Activated CD8-positive, alpha-beta memory T cell treated with anti-CD3 and anti-CD28 coated beads, Interleukin-2, amount 50 U/mL, for 48 hours (primary cell): ENCODE results near the gene USPL1.
"Not testable (repeated sequence)": the region's sequence is repeated elsewhere in the genome, so short reads cannot be mapped to it uniquely, and the experiment has no call there.

Source experiments
- DNase-seq: peaks from one replicate; pipeline ENCODE4 v3.0.0-alpha.2; 2020

USPL1 gene

DNA sequence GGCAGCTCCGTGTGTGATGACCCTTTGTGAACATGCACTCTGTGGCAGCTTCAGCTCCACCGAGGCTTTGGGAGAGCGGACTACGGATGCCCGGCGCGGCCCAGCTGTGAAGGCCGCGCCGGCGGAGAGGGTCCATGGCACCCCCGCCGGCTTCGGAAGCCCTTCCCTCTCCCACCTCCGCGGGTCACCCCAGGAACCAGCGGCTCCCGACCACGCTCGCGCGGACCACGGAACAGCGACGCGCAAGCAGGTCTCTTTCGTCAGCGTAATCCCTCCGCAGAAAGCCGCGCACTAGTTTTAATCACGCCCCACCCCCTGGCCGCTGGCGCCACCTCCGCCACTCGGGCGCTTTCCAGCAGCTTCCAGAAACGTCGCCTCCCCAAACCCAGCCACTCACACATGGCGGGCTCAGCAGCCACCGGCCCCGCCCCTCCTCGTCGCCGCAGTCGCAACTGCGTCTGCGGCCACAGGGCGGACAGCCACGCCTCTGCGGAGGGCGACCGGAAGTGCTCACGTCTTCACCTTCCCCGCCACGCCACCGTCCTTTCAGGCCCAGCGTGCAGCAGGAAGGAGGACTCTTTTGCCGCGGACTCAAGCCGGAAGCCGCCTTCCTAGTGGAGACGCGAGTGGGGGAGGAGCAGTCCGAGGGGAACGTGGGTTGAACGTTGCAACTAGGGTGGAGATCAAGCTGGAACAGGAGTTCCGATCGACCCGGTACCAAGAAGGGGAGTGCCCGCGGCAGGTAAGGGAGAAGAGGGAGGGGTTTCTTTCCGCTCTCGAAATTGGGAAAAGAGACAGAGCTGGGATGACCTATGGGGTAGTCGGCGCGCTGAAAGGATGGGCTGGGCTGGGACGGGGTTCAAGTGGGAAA lies at the start of gene USPL1:
TSS of gene USPL1 (plus strand) at position 606 of the 871 bp plus-strand sequence. CDS start 3,221 bp downstream, outside the sequence.
- DNase-seq = peak; percentile 98

DNA sequence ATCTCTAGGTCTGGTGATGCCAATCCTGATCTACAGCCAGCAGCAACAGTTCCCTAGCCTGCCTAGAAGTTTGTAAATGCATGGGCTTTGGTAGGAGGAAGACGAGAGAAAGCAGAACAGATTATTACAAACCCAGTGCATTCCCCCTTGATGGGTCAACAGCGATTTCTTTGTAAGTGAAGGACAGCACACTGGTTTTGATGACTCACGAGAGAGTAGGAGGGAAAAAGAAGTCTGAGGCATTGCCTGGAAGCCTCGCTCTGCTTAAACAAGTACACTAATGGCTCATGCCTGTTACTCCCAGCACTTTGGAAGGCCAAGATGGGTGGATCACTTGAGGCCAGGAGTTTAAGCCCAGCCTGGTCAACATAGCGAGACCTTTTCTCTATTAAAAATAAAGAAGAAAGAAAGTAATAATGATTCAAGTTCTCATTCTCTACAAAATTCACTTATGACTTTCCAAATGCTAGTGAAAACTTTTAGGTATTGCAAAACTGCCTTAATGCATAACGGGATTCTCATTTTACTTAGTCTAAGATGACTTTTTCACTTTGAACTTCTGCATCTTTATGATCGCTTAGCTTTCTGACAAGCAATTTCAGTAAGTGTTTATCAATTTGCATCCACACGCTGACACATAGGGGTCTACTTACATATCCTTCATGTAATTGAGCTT lies 47.7 kb upstream of the USPL1 start:
- no peak for DNase-seq

GRCh38 chr13:30570691-30571090 lies 47.0 kb upstream of the USPL1 start:
- no peak for DNase-seq

GRCh38 chr13:30572859-30573275 lies 44.9 kb upstream of the USPL1 start:
- no peak for DNase-seq

GRCh38 chr13:30576528-30576927 lies 41.2 kb upstream of the USPL1 start:
- DNase-seq = peak; percentile 57

GRCh38 chr13:30577401-30577852 lies 40.3 kb upstream of the USPL1 start:
- DNase-seq = peak; percentile 64

GRCh38 chr13:30580852-30581502 lies 36.7 kb upstream of the USPL1 start:
- no peak for DNase-seq

DNA sequence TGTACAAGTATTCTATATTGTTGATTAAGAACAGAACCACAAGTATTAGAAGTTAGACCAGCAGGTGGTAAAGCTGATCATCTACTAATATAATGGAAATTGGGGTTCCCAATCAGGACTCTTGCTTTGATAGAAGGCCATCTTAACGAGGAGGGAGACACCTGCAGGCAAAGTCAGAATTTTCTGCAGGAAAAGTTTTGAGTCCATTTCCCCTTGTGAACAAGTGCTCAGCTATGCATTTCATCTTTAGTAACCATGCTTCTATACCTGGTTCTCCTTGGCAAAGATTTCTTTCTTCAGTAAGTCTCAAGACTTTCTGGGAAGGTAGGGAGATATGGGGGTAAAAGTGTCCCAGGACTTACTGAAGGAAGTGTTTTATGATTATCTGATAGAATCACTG lies 36.1 kb upstream of the USPL1 start:
- no peak for DNase-seq

GRCh38 chr13:30584051-30584731 lies 33.5 kb upstream of the USPL1 start:
- DNase-seq = no peak

GRCh38 chr13:30585748-30586262 lies 31.9 kb upstream of the USPL1 start:
- DNase-seq = no peak

DNA sequence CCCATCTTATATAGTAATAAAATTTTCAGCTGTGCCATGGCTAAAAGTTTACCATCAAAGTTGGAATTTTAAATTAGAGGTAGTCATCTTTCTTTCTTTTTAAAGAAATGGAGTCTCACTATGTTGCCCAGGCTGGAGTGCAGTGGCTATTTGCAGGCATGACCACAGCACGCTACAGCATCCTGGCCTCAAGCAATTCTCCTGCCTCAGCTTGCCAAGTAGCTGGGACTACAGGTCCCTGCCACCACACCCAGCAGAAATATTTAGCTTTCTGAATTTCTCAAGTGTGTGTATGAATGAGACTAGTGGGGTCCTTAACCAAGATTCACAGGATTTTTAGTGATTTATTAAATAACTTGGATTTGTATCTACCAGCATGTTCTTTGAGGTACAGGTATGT lies 30.5 kb upstream of the USPL1 start:
- no peak for DNase-seq

DNA sequence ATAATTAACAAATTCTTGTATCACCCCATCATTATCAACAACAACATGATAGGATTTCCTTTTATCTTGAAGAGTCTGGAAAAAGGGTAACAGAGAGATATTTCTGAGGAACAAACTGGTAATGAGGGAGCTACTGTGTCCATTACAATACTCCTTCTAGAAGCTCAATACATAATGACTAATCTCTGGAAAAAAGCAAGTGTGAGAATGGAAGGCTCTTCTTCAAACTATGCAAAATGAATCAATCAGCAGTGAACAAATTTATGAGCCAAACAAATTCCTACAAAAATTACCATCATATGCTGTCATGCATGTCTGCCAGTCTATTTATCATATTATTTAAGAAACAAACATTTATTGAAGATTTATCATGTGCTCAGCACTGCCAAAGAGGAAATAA lies 30.0 kb upstream of the USPL1 start:
- DNase-seq = no peak

DNA sequence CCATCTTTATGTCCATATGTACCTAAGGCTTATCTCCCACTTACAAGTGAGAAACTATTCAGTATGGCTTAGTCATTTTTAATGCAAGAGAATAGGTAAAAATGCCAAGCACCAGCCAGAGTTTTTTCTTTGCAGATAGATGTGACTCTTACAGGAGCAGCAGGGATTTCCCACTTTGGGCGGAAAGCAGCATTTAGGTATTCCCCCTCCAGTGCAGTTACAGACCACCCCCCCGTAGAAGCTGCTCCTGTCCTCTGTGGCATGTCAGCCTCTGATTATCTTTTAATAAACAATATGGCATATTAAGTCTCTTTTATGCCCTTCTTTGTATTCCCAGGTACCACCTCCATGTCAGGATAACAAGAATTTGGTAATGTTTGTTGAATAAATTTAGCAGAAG lies 24.7 kb upstream of the USPL1 start:
- no peak for DNase-seq

- no peak for DNase-seq
Observed at GRCh38 chr13:30600496-30600895, 17.2 kb upstream of the USPL1 start.

- DNase-seq = no peak
Observed at GRCh38 chr13:30601836-30602235, 15.9 kb upstream of the USPL1 start.

- no peak for DNase-seq
Observed at GRCh38 chr13:30605052-30605451, 12.7 kb upstream of the USPL1 start.

GRCh38 chr13:30607186-30607585 lies 10.5 kb upstream of the USPL1 start:
- DNase-seq = not testable (repeated sequence)

- DNase-seq = peak; percentile 56
Observed at GRCh38 chr13:30607908-30608307, 9.8 kb upstream of the USPL1 start.

- no peak for DNase-seq
Observed at GRCh38 chr13:30608364-30608763, 9.4 kb upstream of the USPL1 start.

- no peak for DNase-seq
Observed at GRCh38 chr13:30610311-30610710, 7.4 kb upstream of the USPL1 start.

GRCh38 chr13:30615481-30615865 lies 2.2 kb upstream of the USPL1 start:
- DNase-seq = no peak

DNA sequence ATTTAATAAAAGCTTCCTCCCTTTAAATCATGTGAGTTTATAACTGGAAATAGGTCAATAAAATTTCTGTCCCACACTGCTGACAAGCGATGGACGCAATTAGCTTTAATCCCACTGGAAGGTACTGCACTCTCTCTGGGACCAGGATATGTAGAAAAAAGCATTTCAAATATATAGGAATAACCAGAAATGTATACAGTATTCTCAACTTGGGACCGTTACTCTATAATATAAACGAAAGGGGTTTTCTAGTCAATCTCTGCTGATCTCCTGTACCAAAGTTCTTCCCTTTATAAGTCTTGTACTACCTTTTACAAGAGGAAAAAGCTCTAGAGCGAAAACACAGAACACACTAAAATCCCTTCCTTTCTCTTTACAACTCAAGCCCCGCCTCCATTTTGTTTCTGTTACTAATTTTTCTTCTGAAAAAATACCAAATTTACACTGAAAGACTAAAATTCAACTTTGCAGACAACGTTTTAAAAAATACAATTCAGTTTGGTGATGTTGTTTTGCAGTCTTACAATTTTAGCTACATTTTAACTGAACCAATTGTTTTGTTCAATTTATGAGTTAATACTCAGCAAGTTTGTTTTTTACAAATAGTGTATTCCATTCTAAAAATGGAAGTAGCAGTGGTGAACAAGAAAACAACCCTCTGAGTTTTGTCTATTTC lies 1.7 kb upstream of the USPL1 start:
- DNase-seq = no peak
